Endothelial cell of umbilical vein (primary cell): ENCODE results near the gene OSBPL5. TPM values are rescaled to one million over a fixed set of nuclear protein-coding genes. Genes with fewer than 3 reads are reported as not detected.

Experiments used
- BruUV-seq: library from RNA; stranded (reverse); fragments of 400-500 nt; replicated peaks from 2 replicates; lab custom pipeline; 2021; lab: Mats Ljungman, UMichigan
- CTCF ChIA-PET: fragments of 300-600, 350-600 bp; sonication (Branson Sonifier 250); formaldehyde crosslinking; loops from one replicate; lab custom pipeline; 2021; ENCODE audit warnings: antibody characterized with exemption, inconsistent platforms; lab: Charles Lee
- POLR2A ChIA-PET: fragments of 300-600, 350-600 bp; sonication (Branson Sonifier 250); formaldehyde crosslinking; loops from one replicate; lab custom pipeline; 2021; ENCODE audit warnings: antibody characterized with exemption, inconsistent platforms; lab: Charles Lee
- DNase-seq: peaks from one replicate; pipeline ENCODE4 v3.0.0-alpha.2; 2011; ENCODE audit warnings: low read depth, low spot score
- FAIRE-seq: peaks from 2 replicates; lab custom pipeline; 2011; peaks lifted over from hg19 to GRCh38; lab: Jason Lieb, UNC
- H2AFZ ChIP-seq: 2 replicates; pipeline ENCODE4 v1.6.0; 2012; ENCODE audit warnings: low read depth, low read length, control low read depth, inconsistent platforms
- H3K27ac ChIP-seq: 2 replicates; pipeline ENCODE4 v1.5.1; 2011; ENCODE audit warnings: low read depth, mild to moderate bottlenecking, control low read depth, low read length, moderate library complexity; ENCODE audit not compliant: insufficient read depth
- H3K27me3 ChIP-seq, 2 experiments: 2 replicates each; pipeline versions ENCODE4 v1.6.0 to v1.6.1; 2011; ENCODE audit warnings: low read length in 2 of 2, mixed read lengths in 1 of 2; ENCODE audit not compliant: control insufficient read depth in 2 of 2, insufficient read depth in 2 of 2
- H3K36me3 ChIP-seq, 2 experiments: 2 replicates in 1 of 2; 3 replicates in 1 of 2; pipeline ENCODE4 v1.5.1; 2011; ENCODE audit warnings: low read length in 2 of 2, mild to moderate bottlenecking in 1 of 2, moderate library complexity in 1 of 2; ENCODE audit not compliant: control insufficient read depth in 2 of 2, insufficient read depth in 2 of 2; ENCODE audit errors: extremely low read depth in 1 of 2
- H3K4me1 ChIP-seq: 3 replicates; pipeline ENCODE4 v1.5.1; 2011; ENCODE audit warnings: mild to moderate bottlenecking, low read length; ENCODE audit not compliant: control insufficient read depth, insufficient read depth; ENCODE audit errors: extremely low read depth
- H3K4me2 ChIP-seq: 2 replicates; pipeline ENCODE4 v1.6.1; 2011; ENCODE audit warnings: low read length, control low read depth, mixed read lengths; ENCODE audit not compliant: insufficient read depth
- H3K4me3 ChIP-seq, 3 experiments: fragments of 200-600 bp in 1 of 3; sonication (generic), shearing (Covaris generic) in 1 of 3; replicated peaks in 1 of 3; 2 replicates each; pipeline ENCODE4 v1.5.1; 2011 to 2016; ENCODE audit warnings: control low read depth in 3 of 3, low read length in 3 of 3, mild to moderate bottlenecking in 2 of 3, inconsistent platforms in 1 of 3, low read depth in 1 of 3, moderate library complexity in 1 of 3; ENCODE audit not compliant: insufficient read depth in 1 of 3
- H3K79me2 ChIP-seq: 2 replicates; pipeline ENCODE4 v1.6.0; 2012; ENCODE audit warnings: low read length, inconsistent platforms; ENCODE audit not compliant: control insufficient read depth, insufficient read depth
- H3K9ac ChIP-seq: replicated peaks from 2 replicates; pipeline ENCODE3; 2011; ENCODE audit warnings: low read length, control low read depth; ENCODE audit not compliant: insufficient read depth; ENCODE audit errors: extremely low read depth
- H3K9me1 ChIP-seq: replicated peaks from 3 replicates; pipeline ENCODE4 v1.6.0; 2011; ENCODE audit warnings: mild to moderate bottlenecking, low read length; ENCODE audit not compliant: control insufficient read depth, insufficient read depth; ENCODE audit errors: extremely low read depth
- H3K9me3 ChIP-seq: replicated peaks from 2 replicates; pipeline ENCODE4 v1.5.1; 2012; ENCODE audit warnings: low read length, inconsistent platforms; ENCODE audit not compliant: control insufficient read depth, insufficient read depth
- H4K20me1 ChIP-seq: replicated peaks from 2 replicates; pipeline ENCODE3; 2011; ENCODE audit warnings: mild to moderate bottlenecking, low read length; ENCODE audit not compliant: control insufficient read depth, insufficient read depth; ENCODE audit errors: extremely low read depth
- CTCF ChIP-seq, 2 donors: IDR thresholded peaks; 1 replicate in 1 of 2; 2 replicates in 1 of 2; pipeline ENCODE4 v1.5.1; 2011; ENCODE audit warnings: low read length in 2 of 2, mild to moderate bottlenecking in 2 of 2, moderate library complexity in 2 of 2, control low read depth in 1 of 2, inconsistent platforms in 1 of 2, low read depth in 1 of 2; ENCODE audit not compliant: insufficient read depth in 1 of 2; ENCODE audit errors: extremely low read depth in 1 of 2
- EZH2 ChIP-seq: IDR thresholded peaks from 2 replicates; pipeline ENCODE4 v1.6.1; 2012; ENCODE audit warnings: borderline replicate concordance, low read depth, mild to moderate bottlenecking, moderate library complexity, low read length, inconsistent platforms; ENCODE audit not compliant: severe bottlenecking
- FOS ChIP-seq: IDR thresholded peaks from 2 replicates; pipeline ENCODE4 v1.6.1; 2011; ENCODE audit warnings: mild to moderate bottlenecking, low read length, moderate library complexity, borderline replicate concordance; ENCODE audit not compliant: insufficient read depth
- GATA2 ChIP-seq: IDR thresholded peaks from 2 replicates; pipeline ENCODE4 v1.7.0; 2011; ENCODE audit warnings: low read depth, mild to moderate bottlenecking, moderate library complexity, mixed read lengths, low read length; ENCODE audit not compliant: insufficient read length, insufficient read depth
- JUN ChIP-seq: IDR thresholded peaks from 2 replicates; pipeline ENCODE4 v1.6.1; 2011; ENCODE audit warnings: borderline replicate concordance, low read depth; ENCODE audit not compliant: insufficient read length, insufficient read depth
- MAX ChIP-seq: IDR thresholded peaks from 2 replicates; pipeline ENCODE4 v1.6.1; 2011; ENCODE audit not compliant: insufficient read depth, insufficient read length
- MYC ChIP-seq: IDR thresholded peaks from one replicate; pipeline ENCODE4 v1.6.1; 2011; ENCODE audit warnings: mild to moderate bottlenecking, low read depth, low read length
- POLR2A ChIP-seq: IDR thresholded peaks from 2 replicates; pipeline ENCODE4 v1.6.1; 2012; ENCODE audit warnings: low read depth, mild to moderate bottlenecking, control low read depth, low read length
- POLR2AphosphoS5 ChIP-seq: IDR thresholded peaks from 2 replicates; pipeline ENCODE4 v1.6.1; 2012; ENCODE audit warnings: low read depth, mild to moderate bottlenecking, control low read depth, low read length, moderate library complexity; ENCODE audit not compliant: insufficient read depth
- dilution Hi-C: fragments of 300-500 bp; cut with MboI; formaldehyde crosslinking; loops from one replicate; pipeline ENCODE4 v1.15.0; 2019; ENCODE audit warnings: low sequenced_read_pairs; ENCODE audit not compliant: extremely low pct_ligation_motif_present
- intact Hi-C: fragments of 100-400 bp; cut with micrococcal nuclease; formaldehyde crosslinking; loops from one replicate; pipeline ENCODE4 v1.10.0; 2022
- polyA plus RNA-seq, 4 experiments: library from polyadenylated mRNA; depleted of rRNA in 3 of 4; stranded (reverse) in 3 of 4; unstranded in 1 of 4; fragments of >200 nt; gene quantifications; 2 replicates each; pipeline versions ENCODE4 v1.2.1 to v1.2.3, GENCODE V29; 2011 to 2012; ENCODE audit warnings: missing spikeins in 1 of 4
- total RNA-seq: library from RNA; stranded (reverse); gene quantifications from 2 replicates; pipeline ENCODE4 v1.2.3, GENCODE V29; 2021

OSBPL5 gene
- total and polyA plus RNA-seq, 2 donors (not counting 3 experiments of a cell fraction or from before 2014, with no cell fraction given), result 8.7 to 37.7 TPM

- no peak for TF ChIP-seq CTCF (IDR thresholded peaks at IDR 0.05; ENCODE audit: extremely low read depth in 1 of 2, insufficient read depth in 1 of 2, low read depth in 1 of 2, low read length in 2 of 2)
- no peak for TF ChIP-seq GATA2
- no peak for TF ChIP-seq MYC
- TF ChIP-seq MAX, result no peak
- no peak for TF ChIP-seq EZH2
- TF ChIP-seq JUN, result no peak
- TF ChIP-seq FOS, result no peak
- TF ChIP-seq POLR2A, result no peak
- TF ChIP-seq POLR2AphosphoS5, result no peak
- Histone ChIP-seq H3K27me3 (no peaks in the 10 kb centered on the region), H3K9ac (no peak overlapping the region), H3K9me3 (no peaks in the 10 kb centered on the region), H4K20me1 (no peaks in the 10 kb centered on the region), H2AFZ (no peak overlapping the region), H3K4me2 (no peak overlapping the region), H3K36me3 (no peaks in the 10 kb centered on the region), H3K9me1 (no peaks in the 10 kb centered on the region), H3K4me1 (peaks cover 4% of the 10 kb centered on the region), H3K4me3 (no peak overlapping the region), H3K79me2 (peaks cover 40% of the 10 kb centered on the region), H3K27ac (no peak overlapping the region)
- intact Hi-C loops, result no loop called here
- POLR2A ChIA-PET, result no interaction called here
- no peak for FAIRE-seq
- dilution Hi-C loops, result no loop called here
- no TSS peak for BruUV-seq
- no peak for DNase-seq
- CTCF ChIA-PET, result interaction anchor here (1.0 kb wide), 1 partner anchor 39 kb away, joined by 3 read pairs; no protein-coding TSS in a partner anchor
These were observed 8.8 kb downstream of the OSBPL5 start for GRCh38 chr11:3156282-3156660.
